HG03039 (cell line): ENCODE measurements around the gene SMPD4.
A peak's percentile ranks its signal among the peaks of the same experiment; 100 is the strongest.
"Not testable (repeated sequence)": the region's sequence is repeated elsewhere in the genome, so short reads cannot be mapped to it uniquely, and the experiment has no call there.

ENCODE experiments used
- ATAC-seq: cut with Tn5 transposase; IDR thresholded peaks from one replicate; pipeline ENCODE4 v1.9.1; 2021; ENCODE audit warnings: mild to moderate bottlenecking, moderate library complexity; ENCODE audit not compliant: unreplicated experiment

The SMPD4 gene

GRCh38 chr2:130187268-130187667, 5.9 kb upstream of the SMPD4 start:
- no peak for ATAC-seq

GRCh38 chr2:130186391-130186790, 5.0 kb upstream of the SMPD4 start:
- no peak for ATAC-seq

- no peak for ATAC-seq
Measured at GRCh38 chr2:130185896-130186295, 4.5 kb upstream of the SMPD4 start.

DNA sequence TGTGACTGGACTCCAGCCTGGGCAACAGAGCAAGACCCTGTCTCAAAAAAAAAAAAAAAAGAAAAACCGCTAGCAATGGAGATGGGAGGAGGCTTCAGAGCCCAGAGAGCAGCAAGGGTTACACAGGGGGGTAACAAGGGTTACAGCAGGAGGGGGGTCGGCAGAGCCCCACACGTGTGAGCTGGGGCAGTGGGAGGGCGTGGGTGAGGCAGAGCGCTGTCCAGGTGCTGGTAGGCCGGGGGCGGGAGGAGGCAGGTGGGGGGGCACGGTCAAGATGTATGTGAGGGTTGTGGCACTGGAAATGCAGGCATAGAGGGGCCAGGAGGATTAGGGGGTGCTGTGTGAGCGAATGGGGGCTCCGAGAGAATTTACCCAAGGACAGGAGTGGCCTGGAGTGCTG, 4.0 kb upstream of the SMPD4 start:
- no peak for ATAC-seq

DNA sequence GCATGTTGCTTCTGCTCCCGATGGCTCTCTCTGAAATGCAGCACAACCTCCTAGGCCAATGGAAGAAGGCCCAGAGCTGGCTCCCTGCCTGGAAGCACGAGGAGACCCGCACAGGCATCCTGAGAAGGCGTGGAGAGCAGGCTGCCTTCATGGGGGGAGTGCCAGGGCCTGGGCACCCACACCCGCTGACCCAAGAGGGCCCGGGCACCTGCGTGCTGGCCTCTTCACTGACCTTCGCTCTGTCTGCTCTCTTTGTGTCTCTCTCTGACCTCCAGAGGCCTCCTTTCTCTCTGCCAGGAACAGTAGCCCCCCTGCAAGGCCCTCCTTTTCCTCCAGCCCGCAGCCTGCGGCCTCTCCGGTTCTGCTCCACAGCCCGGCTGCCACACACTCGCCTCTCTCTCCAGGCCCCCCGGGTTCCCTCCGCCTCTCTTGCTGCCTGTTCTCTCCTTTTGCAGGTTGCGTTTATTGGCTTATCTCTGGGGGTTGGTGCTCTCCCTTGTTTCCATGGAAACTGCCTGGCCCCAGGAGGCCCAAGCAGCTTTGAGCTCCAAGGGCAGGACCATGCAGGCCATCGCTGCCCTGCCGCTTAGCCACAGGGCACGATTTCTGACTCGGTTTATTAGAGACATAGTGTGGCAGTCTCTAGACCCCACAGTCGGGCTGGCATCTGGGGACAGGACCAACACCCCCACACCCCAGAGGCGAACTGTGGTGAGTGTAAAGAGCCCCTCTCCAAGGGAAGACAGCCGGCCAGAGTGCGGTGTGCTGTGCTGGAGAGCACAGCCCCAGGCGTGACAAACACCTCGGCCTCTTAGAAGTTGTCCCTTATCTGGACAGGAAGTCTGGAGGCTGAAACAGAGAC, 2.3 kb upstream of the SMPD4 start:
- ATAC-seq: no peak

GRCh38 chr2:130182826-130183511, 1.6 kb upstream of the SMPD4 start:
- peak; percentile 16 for ATAC-seq

- ATAC-seq: peak; percentile 77
Measured at GRCh38 chr2:130181880-130182682, 679 bp upstream of the SMPD4 start, which contains the start of gene MZT2B. Gene MZT2B, plus strand, starts transcription at chr2:130182262. Its CDS starts 21 bp downstream, at chr2:130182283.

DNA sequence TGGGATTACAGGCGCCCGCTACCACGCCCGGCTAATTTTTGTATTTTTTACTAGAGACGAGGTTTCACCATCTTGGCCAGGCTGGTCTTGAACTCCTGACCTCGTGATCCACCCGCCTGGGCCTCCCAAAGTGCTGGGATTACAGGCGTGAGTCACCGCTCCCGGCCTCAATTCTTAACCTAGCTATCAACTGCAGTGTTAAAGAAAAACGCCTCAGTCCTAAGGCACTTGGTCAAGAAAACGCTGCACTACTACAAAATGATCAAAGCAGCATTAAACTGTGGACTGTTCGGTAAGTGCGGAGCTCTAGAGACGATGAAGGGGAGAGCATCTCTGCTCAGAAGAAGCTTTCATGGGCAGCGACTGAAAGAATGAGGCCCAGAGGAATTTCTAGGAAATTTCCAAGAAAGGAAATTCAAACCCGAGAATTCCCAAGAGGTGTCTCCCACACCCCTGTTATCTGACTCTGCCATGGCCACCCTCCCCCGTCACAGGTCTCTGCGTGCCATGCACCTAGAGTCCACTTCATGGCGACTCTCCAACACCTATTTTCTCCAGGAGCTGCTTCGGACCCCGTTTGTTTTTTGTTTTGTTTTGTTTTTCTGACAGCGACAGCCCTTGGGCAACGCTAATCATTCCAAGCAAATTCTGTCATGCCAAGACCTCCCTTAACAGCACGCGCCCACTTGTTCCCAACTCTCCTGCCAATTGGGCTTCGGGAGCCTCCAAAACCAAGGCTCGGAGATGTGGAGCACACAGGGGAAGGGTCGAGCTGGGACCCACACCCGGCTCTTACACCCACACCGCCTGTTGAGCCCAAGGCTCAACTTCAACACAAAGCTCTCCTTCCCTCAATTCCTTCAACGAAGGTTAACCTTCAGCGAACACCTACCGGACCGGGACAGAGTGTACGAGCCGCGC, 738 bp downstream of the SMPD4 start:
- ATAC-seq: not testable (repeated sequence)

DNA sequence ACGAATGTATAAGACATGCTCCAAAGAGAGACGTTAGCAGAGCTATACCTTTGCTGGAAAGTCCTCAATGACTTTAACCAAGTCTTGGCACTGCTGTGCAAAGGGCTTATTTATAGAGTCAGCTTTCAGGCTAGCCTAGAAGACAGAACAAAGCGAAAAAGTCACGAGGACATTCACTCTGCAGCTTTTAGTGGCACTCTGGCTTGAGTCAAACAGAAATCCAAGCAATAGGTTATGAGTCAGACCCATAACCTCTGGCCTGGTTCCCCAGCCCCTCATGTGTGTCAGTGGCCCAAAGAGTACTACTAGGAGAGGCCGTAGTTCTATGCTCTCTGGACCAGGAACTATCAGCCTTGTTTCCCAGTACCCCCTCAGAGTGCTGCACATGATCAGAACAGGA, 6.5 kb downstream of the SMPD4 start:
- ATAC-seq: peak; percentile 85

- ATAC-seq: no peak
Measured at GRCh38 chr2:130169896-130170295, 11.5 kb downstream of the SMPD4 start.

DNA sequence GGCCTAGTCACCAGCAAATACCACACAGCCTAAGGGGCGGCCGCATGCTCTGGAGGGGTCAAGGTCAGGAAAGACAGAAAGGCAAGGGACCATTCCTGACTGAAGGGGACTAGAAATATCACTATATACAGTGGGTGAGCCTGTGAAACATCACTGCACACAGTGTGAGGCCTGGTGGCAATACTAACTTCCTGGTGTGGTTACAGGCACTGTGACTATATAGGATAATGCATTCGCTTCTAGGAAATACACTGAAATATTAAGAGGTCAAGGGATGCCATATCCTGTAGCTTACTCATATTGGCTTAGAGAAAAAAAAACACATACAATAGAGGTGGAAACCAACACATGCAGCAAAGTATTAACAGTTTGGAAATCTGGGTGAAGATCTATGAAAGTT, 12.2 kb downstream of the SMPD4 start:
- ATAC-seq: not testable (repeated sequence)

DNA sequence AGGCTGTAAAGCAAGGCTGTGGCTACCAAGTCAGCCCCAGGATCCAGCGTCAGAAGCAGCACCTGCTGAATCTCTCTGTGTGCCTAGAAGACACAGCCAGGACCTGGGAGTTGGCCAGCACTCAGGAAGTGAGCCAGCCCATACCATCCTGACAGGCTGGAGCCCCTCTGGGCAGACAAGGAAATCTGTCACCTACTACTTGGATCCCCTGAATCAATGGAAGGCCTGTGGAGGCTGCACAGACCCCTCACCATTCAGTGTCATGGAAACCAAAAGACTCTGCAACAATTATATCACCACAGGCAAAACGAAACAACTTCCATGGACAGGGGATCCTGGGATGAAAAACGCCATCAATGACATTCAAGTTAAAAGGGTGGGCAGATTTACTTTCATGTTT, 14.8 kb downstream of the SMPD4 start:
- not testable (repeated sequence) for ATAC-seq

- ATAC-seq: no peak
Measured at GRCh38 chr2:130165293-130166016, 15.9 kb downstream of the SMPD4 start.

GRCh38 chr2:130162968-130163367, 18.4 kb downstream of the SMPD4 start:
- no peak for ATAC-seq

- ATAC-seq: not testable (repeated sequence)
Measured at GRCh38 chr2:130162486-130162885, 18.9 kb downstream of the SMPD4 start.

DNA sequence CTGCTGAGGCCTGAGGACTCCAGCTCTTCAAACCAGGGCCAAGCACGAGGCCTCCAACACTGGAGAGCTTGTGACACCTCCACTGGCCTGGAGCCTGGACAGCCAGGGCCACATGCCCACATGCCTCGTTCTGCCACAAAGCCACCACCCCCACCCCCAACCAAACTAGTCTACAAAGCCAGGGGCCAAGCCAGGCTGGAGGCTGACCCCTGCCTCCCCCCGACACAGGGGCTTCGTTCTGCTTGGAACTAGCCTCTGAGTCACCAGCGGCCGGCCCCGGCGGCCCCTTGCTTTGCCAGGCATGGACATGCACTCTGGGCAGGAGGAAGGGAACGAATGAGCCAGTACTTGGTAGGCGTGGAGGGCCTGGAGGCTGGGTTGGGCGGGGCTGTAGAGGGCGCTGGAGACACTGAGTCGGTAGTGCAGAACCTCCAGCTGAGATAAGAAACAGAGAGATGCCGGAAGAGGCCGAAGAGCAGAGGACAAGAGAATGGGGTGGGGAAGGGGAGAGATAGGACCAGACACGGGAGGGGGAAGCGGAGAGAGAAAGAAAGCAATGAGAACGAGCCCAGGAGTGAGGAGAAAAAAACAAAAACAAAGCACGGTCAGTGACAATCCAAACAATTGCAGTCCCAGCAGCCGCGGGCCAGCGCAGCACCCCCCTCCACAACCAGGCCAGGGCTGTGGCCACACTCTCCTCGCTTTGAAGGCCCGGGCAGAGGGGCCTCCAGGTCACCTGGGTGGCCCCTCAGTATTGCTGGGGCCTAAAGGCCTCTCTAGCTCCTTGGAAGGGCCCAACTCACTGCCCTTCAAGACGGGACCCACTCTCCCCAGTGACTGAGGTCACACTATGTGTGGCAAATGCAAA, 20.3 kb downstream of the SMPD4 start:
- ATAC-seq: not testable (repeated sequence)

DNA sequence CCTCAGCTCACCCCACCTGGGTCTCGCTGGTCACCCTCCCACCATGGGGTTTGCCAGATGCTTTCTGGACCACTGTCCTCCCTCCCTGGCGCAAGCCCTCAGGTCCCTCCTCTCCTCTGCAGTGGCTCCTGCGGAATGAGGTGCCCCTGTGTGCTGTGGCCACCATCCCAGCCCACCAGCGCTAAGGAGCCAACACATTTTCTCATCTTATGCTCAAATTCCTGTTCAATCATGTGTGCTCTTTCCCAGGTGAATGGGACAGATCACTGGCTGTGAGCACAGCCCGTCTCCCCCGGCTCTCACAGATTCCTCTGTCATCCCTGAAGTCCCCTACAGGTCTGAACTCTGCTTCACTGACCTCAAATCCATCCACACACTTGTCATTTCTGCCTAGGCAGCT, 21.3 kb downstream of the SMPD4 start:
- ATAC-seq: no peak

- ATAC-seq: not testable (repeated sequence)
Measured at GRCh38 chr2:130159376-130159775, 22.0 kb downstream of the SMPD4 start.

GRCh38 chr2:130158631-130159030, 22.8 kb downstream of the SMPD4 start:
- ATAC-seq: no peak
